Stimulated activated CD4-positive, alpha-beta T cell treated with anti-CD3 and anti-CD28 coated beads, TNF-alpha, amount 100 ng/mL, for 48 hours (primary cell): ENCODE measurements around the gene TPM3.
"Not testable (repeated sequence)": the region's sequence is repeated elsewhere in the genome, so short reads cannot be mapped to it uniquely, and the experiment has no call there.

Experiments
- DNase-seq, 3 donors: peaks; one replicate each; pipeline ENCODE4 v3.0.0-alpha.2; 2020; ENCODE audit warnings: low read depth in 3 of 3

The TPM3 gene

GRCh38 chr1:154166207-154166606, 25.7 kb downstream of the TPM3 start:
- no peak for DNase-seq

GRCh38 chr1:154159554-154159953, 32.3 kb downstream of the TPM3 start:
- DNase-seq = no peak

GRCh38 chr1:154158307-154159125, 33.4 kb downstream of the TPM3 start:
- no peak for DNase-seq

GRCh38 chr1:154157520-154158306, 34.2 kb downstream of the TPM3 start:
- DNase-seq = peak; percentile 50 to 66 (median 58)

DNA sequence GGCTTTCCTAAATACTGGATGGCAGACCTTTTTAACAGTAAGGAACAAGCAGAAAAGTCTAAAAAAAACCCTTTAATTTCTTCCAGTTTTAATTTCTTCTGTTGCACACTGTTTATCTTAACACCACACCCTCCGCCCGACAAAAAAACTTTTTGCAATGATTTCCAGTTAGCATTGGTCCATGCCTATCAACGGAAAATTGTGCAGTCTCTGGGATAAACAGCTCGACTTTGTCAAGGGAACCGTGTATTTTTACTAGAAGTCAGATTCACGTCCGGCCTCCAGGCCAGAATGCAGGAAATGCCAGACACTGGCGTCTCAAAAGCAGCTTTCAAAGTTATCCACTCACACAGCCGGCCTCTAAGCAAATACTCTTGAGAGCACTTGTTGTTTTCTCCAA, 36.6 kb downstream of the TPM3 start:
- DNase-seq = no peak

- DNase-seq = no peak
Observed at GRCh38 chr1:154154534-154155191, 37.2 kb downstream of the TPM3 start, which contains the start of gene NUP210L. Gene NUP210L, minus strand, starts transcription at chr1:154155073.

DNA sequence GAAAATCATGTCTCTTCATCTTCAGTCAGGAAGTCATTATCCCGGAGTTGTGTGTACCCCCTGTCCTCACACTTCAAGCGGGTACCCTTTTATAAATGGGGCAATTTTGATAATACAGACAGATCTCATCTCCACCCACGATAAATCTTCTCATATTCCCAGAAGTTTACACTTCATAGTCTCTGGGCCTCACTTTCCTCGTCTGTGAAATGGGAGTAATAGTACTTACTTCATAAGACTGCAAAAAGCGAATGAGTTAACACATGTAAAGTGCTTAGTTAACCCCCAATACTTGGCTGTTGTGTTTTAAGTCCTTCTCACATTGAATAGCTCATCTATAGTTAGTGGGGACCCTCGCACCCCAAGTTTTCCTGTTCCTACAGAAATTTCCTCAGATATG, 37.8 kb downstream of the TPM3 start:
- no peak for DNase-seq

DNA sequence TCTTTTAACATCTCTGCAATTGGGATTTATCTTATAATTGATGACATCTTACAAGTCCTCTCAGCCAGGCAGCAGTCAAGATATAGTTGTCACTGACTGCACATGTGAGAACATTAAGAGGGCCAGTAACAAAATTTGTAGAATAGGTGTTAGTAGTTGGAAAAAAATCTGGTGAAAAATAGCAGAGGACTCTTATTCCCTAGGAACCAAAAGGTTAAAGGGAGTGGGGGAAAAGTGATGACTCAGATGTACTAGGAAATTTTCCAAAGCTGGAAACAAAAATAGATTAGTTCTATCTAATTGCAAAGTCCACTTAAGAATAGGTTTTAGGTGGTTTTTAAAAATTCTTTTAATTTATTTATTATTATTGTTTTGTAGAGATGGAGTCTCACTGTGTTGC, 40.6 kb downstream of the TPM3 start:
- no peak for DNase-seq

DNA sequence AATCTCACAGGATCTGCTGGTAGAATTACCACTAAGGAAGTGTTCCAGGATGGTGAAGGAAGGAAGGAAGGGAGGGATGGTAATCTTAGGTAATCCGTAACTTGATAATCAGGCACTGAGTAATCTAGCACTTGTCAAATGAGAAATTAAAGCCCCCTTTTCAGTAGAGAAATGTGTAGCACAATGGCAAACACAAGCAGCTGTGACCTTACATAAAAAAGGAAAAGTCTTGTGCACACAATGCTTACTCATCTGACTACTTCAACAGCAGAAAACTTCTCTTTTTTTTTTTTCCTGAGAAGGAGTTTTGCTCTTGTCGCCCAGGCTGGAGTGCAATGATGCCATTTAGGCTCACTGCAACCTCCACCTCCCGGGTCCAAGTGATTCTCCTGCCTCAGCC, 43.1 kb downstream of the TPM3 start:
- DNase-seq = no peak

GRCh38 chr1:154147505-154147904, 44.4 kb downstream of the TPM3 start:
- DNase-seq = not testable (repeated sequence)

GRCh38 chr1:154145986-154146385, 45.9 kb downstream of the TPM3 start:
- DNase-seq = no peak

- DNase-seq = no peak
Observed at GRCh38 chr1:154142358-154142757, 49.5 kb downstream of the TPM3 start.

DNA sequence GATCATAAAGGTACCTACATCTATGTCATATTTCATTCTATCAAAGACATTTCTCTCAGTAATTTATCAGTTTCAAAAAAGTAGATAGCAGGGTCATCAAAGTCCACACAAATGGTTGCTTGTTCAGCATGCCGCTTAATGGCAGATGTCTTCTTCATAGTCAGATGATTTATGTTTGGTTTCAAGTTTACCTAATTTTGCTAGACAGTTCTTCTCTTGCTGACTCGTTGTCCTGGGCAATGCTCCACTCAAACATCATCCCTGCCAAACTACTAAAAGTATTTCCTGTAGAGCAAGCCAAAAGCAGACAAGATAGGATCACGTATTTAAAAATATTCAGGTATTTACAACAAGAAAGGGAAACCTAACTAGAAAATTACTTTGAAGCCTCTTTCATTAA, 50.7 kb downstream of the TPM3 start:
- DNase-seq = no peak

GRCh38 chr1:154137888-154138287, 54.0 kb downstream of the TPM3 start:
- no peak for DNase-seq

DNA sequence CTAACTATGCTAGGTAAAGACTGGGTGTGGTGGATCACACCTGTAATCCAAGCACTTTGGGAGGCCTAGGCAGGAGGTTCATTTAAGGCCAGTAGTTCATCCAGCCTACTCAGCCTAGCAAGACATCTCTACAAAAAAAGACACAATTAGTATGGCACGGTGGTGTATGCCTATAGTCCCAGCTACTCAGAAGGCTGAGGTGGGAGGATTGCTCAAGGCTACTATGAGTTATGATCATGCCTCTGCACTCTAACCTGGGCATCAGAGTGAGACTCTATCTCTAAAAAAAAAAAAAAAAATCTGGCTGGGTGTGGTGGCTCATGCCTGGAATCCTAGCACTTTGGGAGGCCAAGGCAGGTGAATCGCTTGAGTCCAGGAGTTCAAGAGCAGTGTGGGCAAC, 58.6 kb downstream of the TPM3 start:
- no peak for DNase-seq

- DNase-seq = no peak
Observed at GRCh38 chr1:154129391-154129970, 62.4 kb downstream of the TPM3 start.

DNA sequence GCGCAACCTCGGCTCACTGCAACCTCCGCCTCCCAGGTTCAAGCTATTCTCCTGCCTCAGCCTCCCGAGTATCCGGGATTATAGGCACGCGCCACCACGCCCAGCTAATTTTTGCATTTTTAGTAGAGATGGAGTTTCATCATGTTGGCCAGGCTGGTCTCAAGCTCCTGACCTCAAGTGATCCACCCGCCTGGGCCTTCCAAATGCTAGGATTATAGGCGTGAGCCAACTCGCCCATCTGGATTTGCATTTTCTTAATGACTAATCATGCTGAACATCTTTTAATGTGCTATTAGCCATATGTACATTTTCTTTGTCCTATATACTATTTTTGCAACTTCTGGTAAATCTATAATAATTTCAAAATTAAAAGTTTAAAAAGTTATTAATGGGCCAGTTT, 68.7 kb downstream of the TPM3 start:
- DNase-seq = not testable (repeated sequence)

GRCh38 chr1:154117642-154118041, 74.3 kb downstream of the TPM3 start:
- no peak for DNase-seq

DNA sequence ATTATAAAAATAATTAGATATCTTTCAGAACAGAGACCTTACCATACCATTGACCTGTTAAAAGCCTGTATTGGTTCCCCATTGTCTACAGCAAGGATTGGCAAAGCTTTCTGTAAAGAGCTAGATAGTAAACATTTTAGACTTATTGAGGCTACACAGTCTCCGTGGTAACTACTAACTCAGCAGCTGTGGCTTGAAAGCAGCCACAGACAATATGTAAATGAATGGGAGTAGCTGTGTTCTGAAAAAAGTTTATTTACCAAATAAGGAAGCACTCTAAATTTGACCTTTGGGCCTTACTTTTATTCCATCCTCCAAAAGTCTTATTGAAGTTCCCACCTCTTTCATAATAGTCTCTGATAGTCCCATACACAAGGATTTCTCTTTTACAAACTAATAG, 76.7 kb downstream of the TPM3 start:
- DNase-seq = no peak
